ENCODE data around the gene TCF7L1. TPM values are rescaled to one million over a fixed set of nuclear protein-coding genes. Genes with fewer than 3 reads are reported as not detected.

TCF7L1 gene
- total RNA-seq, 2 experiments from 2014 or later: 0.07 TPM; not detected in 1

- ChIA-PET CTCF (no interaction called here), POLR2A (no interaction called here)
- ATAC-seq (no peak), DNase-seq (no peak)
- Mint-ChIP-seq H3K27ac (no peak overlapping the region), H3K36me3 (ENCODE audit: low read depth) (no peaks in the 10 kb centered on the region), H3K4me3 (no peak overlapping the region), H3K4me1 (no peaks in the 10 kb centered on the region), H3K27me3 (peaks cover 5% of the 10 kb centered on the region), H3K9me3 (ENCODE audit: low read depth) (no peaks in the 10 kb centered on the region)
- intact Hi-C loops (cut with DNase I, micrococcal nuclease): no loop called here
Observed at GRCh38 chr2:85166021-85166420, 32.8 kb downstream of the TCF7L1 start.

- Mint-ChIP-seq H3K36me3 (ENCODE audit: low read depth) (no peaks in the 10 kb centered on the region), H3K4me3 (no peak overlapping the region), H3K27ac (no peak overlapping the region), H3K4me1 (no peaks in the 10 kb centered on the region), H3K27me3 (peaks cover 5% of the 10 kb centered on the region), H3K9me3 (ENCODE audit: low read depth) (no peaks in the 10 kb centered on the region)
- POLR2A ChIA-PET: no interaction called here
- CTCF ChIA-PET: interaction anchor here (0.8 kb wide), 1 partner anchor 43 kb away, joined by 3 read pairs; no protein-coding TSS in a partner anchor
- ATAC-seq: no peak
- intact Hi-C loops (cut with DNase I, micrococcal nuclease): no loop called here
- DNase-seq: no peak
Observed at GRCh38 chr2:85167479-85167878, 34.3 kb downstream of the TCF7L1 start.

DNA sequence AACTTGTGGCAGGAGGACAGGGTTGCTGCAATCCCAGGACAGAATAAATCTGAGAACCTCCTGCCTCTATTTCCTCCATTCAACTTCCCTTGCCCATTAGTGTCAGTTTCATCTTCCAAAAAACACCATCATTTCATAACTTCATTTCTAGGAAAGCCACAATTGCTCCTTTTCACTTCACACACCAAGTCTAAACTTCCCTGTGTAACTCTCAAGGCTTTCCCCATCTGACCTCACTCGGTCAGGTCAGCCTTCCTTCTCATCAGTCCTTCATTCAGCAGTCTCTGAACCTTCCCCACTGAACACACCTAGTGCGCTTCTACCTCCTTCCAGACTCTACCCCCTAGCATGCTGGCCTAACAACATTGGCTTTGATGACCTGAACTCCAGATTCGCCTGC is 35.8 kb downstream of the TCF7L1 start:
- H3K27ac Mint-ChIP-seq: no peak overlapping the region

DNA sequence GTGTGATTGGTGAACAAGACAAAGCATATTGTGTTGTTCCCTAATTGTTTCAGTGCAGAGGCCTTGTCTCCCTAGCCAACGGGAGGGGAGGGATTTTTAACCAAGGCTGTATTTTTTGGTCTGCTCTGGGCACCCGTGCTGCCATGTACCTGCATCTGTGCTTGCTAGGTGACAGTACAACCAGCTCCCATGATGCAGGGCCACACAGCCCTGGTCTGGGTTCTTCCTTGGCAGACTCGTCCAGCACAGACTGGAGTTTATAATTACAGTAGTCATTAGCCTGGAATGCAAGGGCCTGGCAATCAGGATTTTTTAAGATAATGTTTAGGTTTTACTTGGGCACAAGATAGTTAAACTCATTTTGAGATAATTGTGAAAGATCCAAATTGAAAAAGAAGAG is 36.4 kb downstream of the TCF7L1 start:
- H3K27me3 Mint-ChIP-seq: peaks cover 3% of the 10 kb centered on the region
- H3K27ac Mint-ChIP-seq: no peak overlapping the region
- POLR2A ChIA-PET: no interaction called here
- H3K9me3 Mint-ChIP-seq (ENCODE audit: low read depth): no peaks in the 10 kb centered on the region
- H3K4me3 Mint-ChIP-seq: no peak overlapping the region
- CTCF ChIA-PET: no interaction called here
- ATAC-seq (no peak), DNase-seq (no peak)
- H3K36me3 Mint-ChIP-seq (ENCODE audit: low read depth): no peaks in the 10 kb centered on the region
- no peaks in the 10 kb centered on the region for H3K4me1 Mint-ChIP-seq
- intact Hi-C loops (cut with DNase I, micrococcal nuclease): no loop called here

More for the DNA sequence above, 35.8 kb downstream of the TCF7L1 start:
- Mint-ChIP-seq H3K4me1 (no peaks in the 10 kb centered on the region), H3K36me3 (ENCODE audit: low read depth) (no peaks in the 10 kb centered on the region), H3K4me3 (no peak overlapping the region), H3K27me3 (peaks cover 3% of the 10 kb centered on the region), H3K9me3 (ENCODE audit: low read depth) (no peaks in the 10 kb centered on the region)
- DNase-seq (no peak), ATAC-seq (no peak)
- CTCF ChIA-PET: no interaction called here
- POLR2A ChIA-PET: no interaction called here
- intact Hi-C loops (cut with DNase I, micrococcal nuclease): no loop called here

DNA sequence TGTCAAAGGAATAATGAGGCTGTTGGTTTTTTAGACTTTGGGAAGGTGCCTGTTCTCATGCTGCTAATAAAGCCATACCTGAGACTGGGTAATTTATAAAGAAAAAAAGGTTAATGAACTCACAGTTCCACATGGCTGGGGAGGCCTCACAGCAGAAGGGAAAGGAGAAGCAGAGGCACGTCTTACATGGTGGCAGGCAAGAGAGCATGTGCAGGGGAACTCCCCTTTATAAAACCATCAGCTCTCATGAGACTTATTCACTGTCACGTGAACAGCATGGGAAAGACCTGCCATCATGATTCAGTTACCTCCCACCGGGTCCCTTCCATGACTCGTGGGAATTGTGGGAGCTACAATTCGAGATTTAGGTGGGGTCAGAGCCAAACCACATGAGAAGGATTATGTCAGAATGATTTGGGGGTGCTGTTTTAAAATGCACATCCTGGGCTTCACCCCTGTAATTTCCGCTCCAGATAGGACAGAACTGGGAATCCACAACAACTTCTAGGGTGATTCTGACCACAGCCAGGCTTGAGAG is 37.8 kb downstream of the TCF7L1 start:
- intact Hi-C loops (cut with DNase I, micrococcal nuclease): no loop called here
- ChIA-PET POLR2A (no interaction called here), CTCF (no interaction called here)
- peaks cover 6% of the 10 kb centered on the region for H3K27me3 Mint-ChIP-seq
- no peaks in the 10 kb centered on the region for H3K36me3 Mint-ChIP-seq (ENCODE audit: low read depth)
- no peaks in the 10 kb centered on the region for H3K9me3 Mint-ChIP-seq (ENCODE audit: low read depth)
- H3K27ac Mint-ChIP-seq: no peak overlapping the region
- no peak overlapping the region for H3K4me3 Mint-ChIP-seq
- no peaks in the 10 kb centered on the region for H3K4me1 Mint-ChIP-seq
- DNase-seq (no peak), ATAC-seq (no peak)

GRCh38 chr2:85171916-85172315 is 38.7 kb downstream of the TCF7L1 start:
- ATAC-seq (no peak), DNase-seq (no peak)
- no peak overlapping the region for H3K27ac Mint-ChIP-seq
- no peaks in the 10 kb centered on the region for H3K36me3 Mint-ChIP-seq (ENCODE audit: low read depth)
- no peaks in the 10 kb centered on the region for H3K9me3 Mint-ChIP-seq (ENCODE audit: low read depth)
- H3K4me1 Mint-ChIP-seq: no peaks in the 10 kb centered on the region
- no peak overlapping the region for H3K4me3 Mint-ChIP-seq
- ChIA-PET CTCF (interaction anchor here (0.6 kb wide), 1 partner anchor 13 kb away, joined by 5 read pairs; no protein-coding TSS in a partner anchor), POLR2A (no interaction called here)
- peaks cover 10% of the 10 kb centered on the region for H3K27me3 Mint-ChIP-seq
- intact Hi-C loops (cut with DNase I, micrococcal nuclease): no loop called here

DNA sequence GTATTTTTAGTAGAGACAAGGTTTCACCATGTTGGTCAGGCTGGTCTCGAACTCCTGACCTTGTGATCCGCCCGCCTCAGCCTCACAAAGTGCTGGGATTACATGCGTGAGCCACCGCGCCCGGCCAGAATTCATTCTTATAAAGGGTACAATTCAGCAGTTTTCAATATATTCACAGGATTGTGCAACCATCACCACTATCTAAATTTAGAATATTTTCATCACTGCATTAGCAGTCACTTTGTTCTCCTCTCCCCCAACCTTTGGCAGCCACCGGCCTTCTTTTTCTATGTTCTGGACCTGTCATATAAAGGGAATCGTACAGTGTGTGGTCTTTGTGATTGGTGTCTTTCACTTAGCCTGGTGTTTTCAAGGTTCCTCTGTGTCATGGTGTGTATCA is 40.7 kb downstream of the TCF7L1 start:
- ATAC-seq (no peak), DNase-seq (no peak)
- Mint-ChIP-seq H3K9me3 (ENCODE audit: low read depth) (no peaks in the 10 kb centered on the region), H3K4me1 (no peaks in the 10 kb centered on the region), H3K27ac (no peak overlapping the region), H3K27me3 (peaks cover 7% of the 10 kb centered on the region), H3K36me3 (ENCODE audit: low read depth) (no peaks in the 10 kb centered on the region), H3K4me3 (no peak overlapping the region)
- ChIA-PET POLR2A (no interaction called here), CTCF (no interaction called here)
- intact Hi-C loops (cut with DNase I, micrococcal nuclease): no loop called here

DNA sequence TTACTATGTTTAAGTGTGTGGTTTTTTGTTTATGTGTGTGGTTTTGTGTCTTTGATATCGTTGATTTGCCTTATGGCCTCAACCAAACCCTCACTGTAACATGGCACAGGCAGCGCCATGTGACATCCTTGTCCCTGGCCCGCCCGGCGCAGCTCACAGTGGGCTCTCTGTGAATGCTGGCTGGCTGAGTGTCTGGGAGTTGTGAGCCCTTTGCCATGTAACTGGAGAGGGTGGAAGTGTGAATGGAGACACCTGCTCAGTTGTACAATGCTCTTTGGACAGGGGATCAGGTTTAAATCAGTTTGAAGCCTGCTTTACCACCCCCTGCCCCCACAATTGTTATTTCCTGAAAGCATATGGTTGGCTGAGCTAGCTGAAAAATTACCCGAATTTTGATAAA is 41.8 kb downstream of the TCF7L1 start:
- intact Hi-C loops (cut with DNase I, micrococcal nuclease): no loop called here
- no peak for ATAC-seq
- H3K36me3 Mint-ChIP-seq (ENCODE audit: low read depth): no peaks in the 10 kb centered on the region
- no peak overlapping the region for H3K27ac Mint-ChIP-seq
- ChIA-PET CTCF (interaction anchor here (1.0 kb wide), 1 partner anchor 102 kb away, joined by 3 read pairs; no protein-coding TSS in a partner anchor), POLR2A (no interaction called here)
- no peak overlapping the region for H3K4me3 Mint-ChIP-seq
- no peaks in the 10 kb centered on the region for H3K4me1 Mint-ChIP-seq
- peaks cover 7% of the 10 kb centered on the region for H3K27me3 Mint-ChIP-seq
- no peaks in the 10 kb centered on the region for H3K9me3 Mint-ChIP-seq (ENCODE audit: low read depth)
- no peak for DNase-seq

DNA sequence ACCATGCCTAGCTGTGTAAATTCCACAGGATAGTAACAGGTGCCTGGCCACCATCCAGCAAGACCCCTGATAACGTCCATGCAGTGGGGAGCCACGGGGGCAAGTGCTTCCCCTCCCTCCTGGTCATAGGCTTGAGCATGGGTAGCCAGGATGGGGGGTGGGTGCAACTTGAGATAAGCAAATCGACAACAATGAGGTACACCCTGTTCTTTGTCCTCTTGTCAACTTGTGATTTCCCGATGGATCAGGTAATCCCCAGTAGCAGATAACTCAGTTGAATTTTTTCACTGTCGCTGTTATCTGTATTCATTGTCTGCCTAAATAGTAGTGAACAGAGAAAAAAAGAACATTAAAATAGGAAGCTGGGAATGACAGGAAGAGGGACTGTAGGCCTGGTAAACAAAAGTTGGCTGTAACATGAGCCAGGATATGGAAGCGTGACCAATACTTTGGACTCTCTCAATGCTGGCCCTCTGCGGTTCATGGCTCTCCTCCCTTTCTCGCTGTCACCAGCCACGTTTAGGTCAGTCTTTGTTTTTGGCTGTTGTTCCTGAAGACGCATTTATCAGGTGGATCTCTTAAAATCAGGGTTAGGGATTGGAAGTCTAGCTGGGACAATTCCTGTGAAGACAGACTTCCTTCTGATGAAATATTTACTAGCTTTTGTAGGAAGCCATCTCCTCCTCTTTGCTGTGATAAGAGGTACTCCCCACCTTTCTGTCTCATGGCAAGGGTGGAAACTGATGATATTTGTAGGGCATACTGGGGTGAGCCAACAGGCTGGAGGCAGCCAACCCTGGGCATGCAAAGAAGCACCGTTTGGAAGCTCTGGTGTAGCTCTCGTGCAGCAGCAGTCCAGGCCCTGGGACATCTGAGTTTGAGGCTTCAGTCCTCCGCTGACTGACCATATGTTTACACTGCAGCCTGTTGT is 42.4 kb downstream of the TCF7L1 start:
- ChIA-PET POLR2A (no interaction called here), CTCF (interaction anchor here (0.6 to 1.6 kb wide), 7 partner anchors 9 to 774 kb away, joined by 3 to 5 read pairs (median 3); no protein-coding TSS in a partner anchor)

DNA sequence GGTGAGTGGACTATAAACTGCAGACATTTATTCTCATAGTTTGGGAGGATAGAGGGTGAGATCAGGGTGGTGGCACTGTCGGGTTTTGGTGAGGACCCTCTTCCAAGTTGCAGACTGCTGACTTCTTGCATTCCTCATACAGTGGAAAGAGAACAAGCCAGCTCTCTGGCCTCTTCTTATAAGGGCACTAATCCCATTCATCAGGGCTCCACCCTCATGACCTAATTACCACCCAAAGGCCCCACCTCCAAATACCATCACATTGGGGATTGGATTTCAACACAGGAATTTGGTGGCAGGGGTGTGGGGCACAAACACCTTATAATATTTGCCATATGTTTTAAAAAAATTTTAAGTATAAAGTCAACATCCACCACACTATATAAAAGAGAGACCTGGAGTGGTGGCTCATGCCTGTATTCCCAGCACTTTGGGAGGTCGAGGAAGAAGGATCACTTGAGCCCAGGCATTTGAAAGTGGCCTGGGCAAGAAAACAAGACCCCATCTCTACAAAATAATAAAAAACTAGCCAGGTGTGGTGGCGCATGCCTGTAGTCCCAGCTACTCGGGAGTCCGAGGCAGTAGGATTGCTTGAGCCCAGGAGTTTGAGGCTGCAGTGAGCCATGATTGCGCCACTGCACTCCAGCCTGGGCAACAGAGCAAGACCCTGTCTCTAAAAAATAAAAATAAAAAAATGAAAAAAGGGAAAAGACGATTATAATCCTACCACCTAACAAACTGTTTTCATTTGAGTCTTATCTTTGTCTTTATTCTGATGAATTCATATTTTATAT is 44.0 kb downstream of the TCF7L1 start:
- H3K9me3 Mint-ChIP-seq (ENCODE audit: low read depth): no peaks in the 10 kb centered on the region
- no peak overlapping the region for H3K27ac Mint-ChIP-seq
- CTCF ChIA-PET: interaction anchor here (0.6 to 1.6 kb wide), 4 partner anchors 8 to 269 kb away, joined by 3 to 5 read pairs (median 3); no protein-coding TSS in a partner anchor
- H3K36me3 Mint-ChIP-seq (ENCODE audit: low read depth): no peaks in the 10 kb centered on the region
- POLR2A ChIA-PET: no interaction called here
- ATAC-seq (no peak), DNase-seq (no peak)
- H3K27me3 Mint-ChIP-seq: peaks cover 9% of the 10 kb centered on the region
- no peak overlapping the region for H3K4me3 Mint-ChIP-seq
- intact Hi-C loops (cut with DNase I, micrococcal nuclease): no loop called here
- H3K4me1 Mint-ChIP-seq: no peaks in the 10 kb centered on the region

More for the DNA sequence above, 42.4 kb downstream of the TCF7L1 start:
- H3K4me1 Mint-ChIP-seq: no peaks in the 10 kb centered on the region
- no peak overlapping the region for H3K4me3 Mint-ChIP-seq
- H3K27me3 Mint-ChIP-seq: peaks cover 9% of the 10 kb centered on the region
- intact Hi-C loops (cut with DNase I, micrococcal nuclease): no loop called here
- ATAC-seq: no peak
- DNase-seq: no peak
- no peaks in the 10 kb centered on the region for H3K9me3 Mint-ChIP-seq (ENCODE audit: low read depth)
- no peak overlapping the region for H3K27ac Mint-ChIP-seq
- H3K36me3 Mint-ChIP-seq (ENCODE audit: low read depth): no peaks in the 10 kb centered on the region

GRCh38 chr2:85178154-85178553 is 45.0 kb downstream of the TCF7L1 start:
- POLR2A ChIA-PET: no interaction called here
- Mint-ChIP-seq H3K36me3 (ENCODE audit: low read depth) (no peaks in the 10 kb centered on the region), H3K27me3 (peaks cover 9% of the 10 kb centered on the region), H3K9me3 (ENCODE audit: low read depth) (no peaks in the 10 kb centered on the region), H3K4me3 (no peak overlapping the region), H3K4me1 (no peaks in the 10 kb centered on the region), H3K27ac (no peak overlapping the region)
- intact Hi-C loops (cut with DNase I, micrococcal nuclease): no loop called here
- ATAC-seq (no peak), DNase-seq (no peak)
- CTCF ChIA-PET: interaction anchor here (0.5 to 1.3 kb wide), 4 partner anchors 11 to 681 kb away, joined by 3 to 5 read pairs (median 3); no protein-coding TSS in a partner anchor

All from activated CD4-positive, alpha-beta T cell treated with anti-CD3 and anti-CD28 coated beads for 36 hours (primary cell).